NT2/D1 (cell line): ENCODE measurements around the gene PEX1.
"Not testable (repeated sequence)": the region's sequence is repeated elsewhere in the genome, so short reads cannot be mapped to it uniquely, and the experiment has no call there.

Experiments used
- DNase-seq: peaks from one replicate; pipeline ENCODE4 v3.0.0-alpha.2; 2011; ENCODE audit warnings: low read depth, low spot score
- H3K27me3 ChIP-seq: 2 replicates; pipeline ENCODE4 v1.6.0; 2011; ENCODE audit warnings: mild to moderate bottlenecking; ENCODE audit not compliant: insufficient read length, insufficient read depth
- H3K36me3 ChIP-seq: 2 replicates; pipeline ENCODE4 v1.6.1; 2011; ENCODE audit warnings: mild to moderate bottlenecking, low read length, mixed read lengths; ENCODE audit not compliant: insufficient read depth, insufficient read length
- H3K4me1 ChIP-seq: 2 replicates; pipeline ENCODE4 v1.5.1; 2011; ENCODE audit not compliant: insufficient read depth, insufficient read length
- H3K4me3 ChIP-seq: 2 replicates; pipeline ENCODE4 v1.5.1; 2011; ENCODE audit warnings: low read depth; ENCODE audit not compliant: insufficient read length
- H3K9ac ChIP-seq: 2 replicates; pipeline ENCODE4 v1.6.0; 2011; ENCODE audit warnings: low read depth; ENCODE audit not compliant: insufficient read length
- H3K9me3 ChIP-seq: 2 replicates; pipeline ENCODE4 v1.5.1; 2011; ENCODE audit warnings: mild to moderate bottlenecking, low read length; ENCODE audit not compliant: insufficient read depth
- SUZ12 ChIP-seq: IDR thresholded peaks from 2 replicates; pipeline ENCODE4 v1.6.1; 2011; ENCODE audit not compliant: insufficient read length, insufficient read depth; ENCODE audit errors: extremely low read depth
- YY1 ChIP-seq: IDR thresholded peaks from 2 replicates; pipeline ENCODE4 v1.6.1; 2011; ENCODE audit not compliant: insufficient read length, insufficient read depth
- ZNF274 ChIP-seq: IDR thresholded peaks from 2 replicates; pipeline ENCODE4 v1.6.1; 2011; ENCODE audit warnings: mild to moderate bottlenecking, low read depth, low read length

The PEX1 gene

GRCh38 chr7:92485267-92485892, 42.9 kb downstream of the PEX1 start:
- Histone ChIP-seq H3K4me1 (no peaks in the 10 kb centered on the region), H3K27me3 (no peaks in the 10 kb centered on the region), H3K9ac (no peak overlapping the region), H3K36me3 (peaks cover 23% of the 10 kb centered on the region), H3K9me3 (no peaks in the 10 kb centered on the region), H3K4me3 (no peak overlapping the region)
- no peak for DNase-seq
- TF ChIP-seq SUZ12 (no peak), YY1 (no peak), ZNF274 (no peak)

GRCh38 chr7:92484226-92484625, 44.1 kb downstream of the PEX1 start:
- H3K27me3 ChIP-seq, H3K9ac ChIP-seq, H3K4me1 ChIP-seq, DNase-seq, H3K4me3 ChIP-seq, H3K9me3 ChIP-seq: not testable (repeated sequence)
- peaks cover 20% of the 10 kb centered on the region for H3K36me3 ChIP-seq

GRCh38 chr7:92483624-92484023, 44.7 kb downstream of the PEX1 start:
- H3K4me1 ChIP-seq, H3K27me3 ChIP-seq, H3K9me3 ChIP-seq, DNase-seq, H3K9ac ChIP-seq, H3K4me3 ChIP-seq: not testable (repeated sequence)
- H3K36me3 ChIP-seq = peaks cover 20% of the 10 kb centered on the region

GRCh38 chr7:92479146-92479545, 49.2 kb downstream of the PEX1 start:
- not testable (repeated sequence) for H3K9ac ChIP-seq, H3K4me1 ChIP-seq, H3K27me3 ChIP-seq, H3K36me3 ChIP-seq, DNase-seq, H3K9me3 ChIP-seq, H3K4me3 ChIP-seq

GRCh38 chr7:92478711-92479110, 49.6 kb downstream of the PEX1 start:
- H3K4me3 ChIP-seq = no peak overlapping the region
- H3K9me3 ChIP-seq = no peaks in the 10 kb centered on the region
- H3K9ac ChIP-seq = no peak overlapping the region
- TF ChIP-seq ZNF274 (no peak), YY1 (no peak), SUZ12 (no peak)
- no peak for DNase-seq
- no peaks in the 10 kb centered on the region for H3K4me1 ChIP-seq
- H3K27me3 ChIP-seq = no peaks in the 10 kb centered on the region
- H3K36me3 ChIP-seq = no peaks in the 10 kb centered on the region

- no peaks in the 10 kb centered on the region for H3K36me3 ChIP-seq
- no peaks in the 10 kb centered on the region for H3K9me3 ChIP-seq
- no peak for TF ChIP-seq SUZ12
- no peak for TF ChIP-seq YY1
- no peak for TF ChIP-seq ZNF274
- H3K4me1 ChIP-seq = no peaks in the 10 kb centered on the region
- H3K27me3 ChIP-seq = no peaks in the 10 kb centered on the region
- no peak overlapping the region for H3K4me3 ChIP-seq
- no peak overlapping the region for H3K9ac ChIP-seq
- no peak for DNase-seq
Observed at GRCh38 chr7:92478095-92478494, 50.2 kb downstream of the PEX1 start.

GRCh38 chr7:92477681-92478080, 50.6 kb downstream of the PEX1 start, which contains the start of gene ERVW-1:
Gene ERVW-1, minus strand, starts transcription at chr7:92477946. Its CDS starts 7,565 bp downstream, at chr7:92470381.
- not testable (repeated sequence) for DNase-seq, H3K4me3 ChIP-seq, H3K27me3 ChIP-seq, H3K4me1 ChIP-seq, H3K36me3 ChIP-seq, H3K9me3 ChIP-seq, H3K9ac ChIP-seq

- H3K36me3 ChIP-seq, H3K4me1 ChIP-seq, H3K9me3 ChIP-seq, DNase-seq, H3K4me3 ChIP-seq, H3K27me3 ChIP-seq, H3K9ac ChIP-seq: not testable (repeated sequence)
Observed at GRCh38 chr7:92475851-92476590, 52.3 kb downstream of the PEX1 start.

GRCh38 chr7:92475261-92475770, 53.0 kb downstream of the PEX1 start:
- not testable (repeated sequence) for H3K9me3 ChIP-seq, H3K27me3 ChIP-seq, H3K9ac ChIP-seq, H3K36me3 ChIP-seq, H3K4me3 ChIP-seq, DNase-seq, H3K4me1 ChIP-seq

- DNase-seq, H3K36me3 ChIP-seq, H3K4me3 ChIP-seq, H3K27me3 ChIP-seq, H3K9ac ChIP-seq, H3K4me1 ChIP-seq, H3K9me3 ChIP-seq: not testable (repeated sequence)
Observed at GRCh38 chr7:92473989-92474388, 54.3 kb downstream of the PEX1 start.

GRCh38 chr7:92468589-92468988, 59.7 kb downstream of the PEX1 start:
- not testable (repeated sequence) for H3K9ac ChIP-seq, DNase-seq, H3K4me3 ChIP-seq, H3K27me3 ChIP-seq, H3K4me1 ChIP-seq, H3K36me3 ChIP-seq, H3K9me3 ChIP-seq
